HepG2 (cell line): Measurements from ENCODE around the gene RAI14. TPM values are rescaled to one million over a fixed set of nuclear protein-coding genes. Genes with fewer than 3 reads are reported as not detected.

Experiments
- CBX2 ChIP-seq, 2 experiments: fragments of 200-600 bp in 1 of 2; sonication (generic); formaldehyde crosslinking in 1 of 2; IDR thresholded peaks; 2 replicates each; pipeline versions ENCODE4 v1.7.0 to v1.8.1; 2018 to 2022; ENCODE audit warnings: low read depth in 2 of 2, low read length in 1 of 2, mild to moderate bottlenecking in 1 of 2, missing genetic modification reagents in 1 of 2
- CC2D1A ChIP-seq: sonication (generic); formaldehyde crosslinking; IDR thresholded peaks from 2 replicates; pipeline ENCODE4 v1.8.1; 2023; ENCODE audit warnings: mild to moderate bottlenecking, missing genetic modification reagents
- CEBPB ChIP-seq: IDR thresholded peaks from 2 replicates; pipeline ENCODE4 v1.6.1; 2011; ENCODE audit warnings: low read depth, low read length, improper control_type of control experiment, borderline replicate concordance
- CREM ChIP-seq, 2 experiments: sonication (generic) in 1 of 2; formaldehyde crosslinking in 1 of 2; IDR thresholded peaks; 2 replicates each; pipeline versions ENCODE4 v1.4.0 to v1.6.1; 2016 to 2020; ENCODE audit warnings: antibody characterized with exemption in 1 of 2, mild to moderate bottlenecking in 1 of 2, missing genetic modification reagents in 1 of 2
- FOXA3 ChIP-seq: IDR thresholded peaks from 2 replicates; pipeline ENCODE4 v1.6.1; 2016; ENCODE audit warnings: missing genetic modification reagents, missing compliant biosample characterization
- HBP1 ChIP-seq: IDR thresholded peaks from 2 replicates; pipeline ENCODE4 v1.6.1; 2016; ENCODE audit warnings: low read depth, control low read depth
- HMG20A ChIP-seq: IDR thresholded peaks from 2 replicates; pipeline ENCODE4 v1.6.1; 2016; ENCODE audit warnings: borderline replicate concordance
- HOXA7 ChIP-seq: sonication (generic); formaldehyde crosslinking; IDR thresholded peaks from 2 replicates; pipeline ENCODE4 v1.8.1; 2022; ENCODE audit warnings: mild to moderate bottlenecking, missing genetic modification reagents, moderate library complexity
- MAF1 ChIP-seq: sonication (generic); formaldehyde crosslinking; IDR thresholded peaks from 2 replicates; pipeline ENCODE4 v1.5.0; 2020; ENCODE audit warnings: missing genetic modification reagents, borderline replicate concordance
- NONO ChIP-seq, 2 experiments: fragments of 450-650 bp in 1 of 2; sonication (generic) in 1 of 2; formaldehyde crosslinking in 1 of 2; IDR thresholded peaks in 1 of 2; conservative IDR thresholded peaks in 1 of 2; 2 replicates each; pipeline versions ENCODE4 v1.6.1 to v1.8.0; 2017 to 2022; ENCODE audit warnings: mild to moderate bottlenecking in 1 of 2, missing genetic modification reagents in 1 of 2, moderate library complexity in 1 of 2
- RFX5 ChIP-seq: IDR thresholded peaks from 2 replicates; pipeline ENCODE4 v1.6.1; 2011; ENCODE audit warnings: low read depth, low read length, improper control_type of control experiment
- SAP130 ChIP-seq: IDR thresholded peaks from 2 replicates; pipeline ENCODE4 v1.6.1; 2016; ENCODE audit warnings: low read depth
- TBX2 ChIP-seq: sonication (generic); formaldehyde crosslinking; IDR thresholded peaks from 2 replicates; pipeline ENCODE4 v1.5.0; 2020; ENCODE audit warnings: missing genetic modification reagents, mild to moderate bottlenecking, borderline replicate concordance
- TBX3 ChIP-seq: fragments of 450-650 bp; IDR thresholded peaks from 2 replicates; pipeline ENCODE4 v1.6.1; 2017; ENCODE audit warnings: antibody characterized with exemption, mild to moderate bottlenecking, inconsistent platforms, borderline replicate concordance
- TFE3 ChIP-seq: IDR thresholded peaks from 2 replicates; pipeline ENCODE4 v1.6.1; 2016
- THAP11 ChIP-seq: IDR thresholded peaks from 2 replicates; pipeline ENCODE4 v1.6.1; 2016; ENCODE audit warnings: missing biosample characterization, missing genetic modification reagents
- TSC22D2 ChIP-seq: sonication (generic); formaldehyde crosslinking; IDR thresholded peaks from 2 replicates; pipeline ENCODE4 v1.5.1; 2020; ENCODE audit warnings: missing genetic modification reagents, mild to moderate bottlenecking, borderline replicate concordance
- ZBTB44 ChIP-seq: sonication (generic); formaldehyde crosslinking; IDR thresholded peaks from 2 replicates; pipeline ENCODE4 v1.4.0; 2020; ENCODE audit warnings: missing genetic modification reagents
- ZNF292 ChIP-seq: sonication (generic); formaldehyde crosslinking; IDR thresholded peaks from 2 replicates; pipeline ENCODE4 v1.8.1; 2022; ENCODE audit warnings: mild to moderate bottlenecking, low read depth, missing genetic modification reagents, borderline replicate concordance
- ZNF615 ChIP-seq: sonication (generic); formaldehyde crosslinking; IDR thresholded peaks from 2 replicates; pipeline ENCODE4 v1.5.0; 2020; ENCODE audit warnings: mild to moderate bottlenecking, missing genetic modification reagents, borderline replicate concordance
- ZNF792 ChIP-seq: IDR thresholded peaks from 2 replicates; pipeline ENCODE4 v1.6.1; 2016
- ZXDC ChIP-seq: sonication (generic); formaldehyde crosslinking; IDR thresholded peaks from 2 replicates; pipeline ENCODE4 v1.5.0; 2020; ENCODE audit warnings: mild to moderate bottlenecking, missing genetic modification reagents
- polyA plus RNA-seq, 8 experiments: library from polyadenylated mRNA; depleted of rRNA in 3 of 8; stranded (reverse) in 7 of 8; unstranded in 1 of 8; fragments of >200 nt; fragmentation: Illumina TruSeq in 4 of 8; extraction: Trizol in 4 of 8; gene quantifications; 2 replicates each; pipeline versions ENCODE4 v1.2.1 to v1.2.3, GENCODE V29; 2011 to 2016; ENCODE audit warnings: low read depth in 4 of 8, missing spikeins in 1 of 8, mixed read lengths in 1 of 8; ENCODE audit not compliant: insufficient read depth in 1 of 8
- total RNA-seq, 5 experiments: library from RNA; depleted of rRNA; stranded (reverse); fragments of >200 nt; fragmentation: Illumina TruSeq; extraction: Trizol; gene quantifications; 2 replicates each; pipeline ENCODE4 v1.2.3, GENCODE V29; 2016; ENCODE audit warnings: low read depth in 1 of 5

RAI14 gene
- total and polyA plus RNA-seq, 2 of the 13 experiments (the other 11 are each of a cell fraction or from before 2014, with no cell fraction given): 12.6 to 18.2 TPM

GRCh38 chr5:34731435-34732232, 75.5 kb downstream of the RAI14 start (continued):
- TF ChIP-seq ZXDC (CRISPR knock-in tag) (no peak), THAP11 (0 out of 2 replicates have a peak, but pooled peaks have one; percentile 32), CREM (IDR thresholded peaks at IDR 0.05) (no peak), CREM (CRISPR knock-in tag; IDR thresholded peaks at IDR 0.05) (no peak), RFX5 (no peak), TSC22D2 (CRISPR knock-in tag) (no peak), ZNF792 (CRISPR knock-in tag) (peak; percentile 19; the same call in 1 of the 2 replicates), ZNF615 (no peak), FOXA3 (peak; percentile 79), ZBTB44 (CRISPR knock-in tag) (no peak), NONO (IDR thresholded peaks at IDR 0.05) (no peak), NONO (CRISPR knock-in tag; conservative IDR thresholded peaks at IDR 0.05) (0 out of 2 replicates have a peak, but pooled peaks have one; percentile 15), HBP1 (CRISPR knock-in tag) (no peak), HMG20A (peak; percentile 15; the same call in 1 of the 2 replicates), CBX2 (IDR thresholded peaks at IDR 0.05; ENCODE audit: low read depth, low read length) (no peak), CBX2 (CRISPR knock-in tag; IDR thresholded peaks at IDR 0.05; ENCODE audit: low read depth) (no peak), ZNF292 (CRISPR knock-in tag) (peak; percentile 56; the same call in 1 of the 2 replicates), CEBPB (no peak), CC2D1A (CRISPR knock-in tag) (no peak), HOXA7 (no peak), SAP130 (CRISPR knock-in tag) (peak; percentile 37; the same call in 1 of the 2 replicates), MAF1 (no peak), TBX2 (no peak), TBX3 (no peak), TFE3 (CRISPR knock-in tag) (no peak)
